ENCODE measurements around the gene ATCAY. TPM values are rescaled to one million over a fixed set of nuclear protein-coding genes. Genes with fewer than 3 reads are reported as not detected.

The ATCAY gene
- total RNA-seq, 1 donor from 2014 or later: 0.98 TPM

- Histone ChIP-seq H3K4me1 (no peaks in the 10 kb centered on the region), H3K27ac (no peak overlapping the region), H3K36me3 (no peaks in the 10 kb centered on the region), H3K4me3 (no peak overlapping the region), H3K9me3 (peaks cover 8% of the 10 kb centered on the region), H3K27me3 (no peaks in the 10 kb centered on the region)
- intact Hi-C loops (cut with DNase I): no loop called here
- TF ChIP-seq POLR2A (IDR thresholded peaks at IDR 0.05): no peak
- TF ChIP-seq CTCF (IDR thresholded peaks at IDR 0.05): no peak
- no peak for TF ChIP-seq POLR2AphosphoS5 (IDR thresholded peaks at IDR 0.05; ENCODE audit: insufficient read depth in 1 of 2, low read depth in 1 of 2)
- no peak for DNase-seq (ENCODE audit: extremely low spot score in 2 of 2)
Measured at GRCh38 chr19:3855320-3855719, 25.2 kb upstream of the ATCAY start.

- Histone ChIP-seq H3K4me3 (no peak overlapping the region), H3K27ac (no peak overlapping the region), H3K27me3 (no peaks in the 10 kb centered on the region), H3K4me1 (no peaks in the 10 kb centered on the region), H3K36me3 (no peaks in the 10 kb centered on the region), H3K9me3 (no peaks in the 10 kb centered on the region)
- intact Hi-C loops (cut with DNase I): no loop called here
- DNase-seq (ENCODE audit: extremely low spot score in 2 of 2): no peak
- TF ChIP-seq CTCF (IDR thresholded peaks at IDR 0.05) (no peak), POLR2A (IDR thresholded peaks at IDR 0.05) (no peak), POLR2AphosphoS5 (IDR thresholded peaks at IDR 0.05; ENCODE audit: insufficient read depth in 1 of 2, low read depth in 1 of 2) (no peak)
Measured at GRCh38 chr19:3857449-3858003, 23.0 kb upstream of the ATCAY start.

- DNase-seq (ENCODE audit: extremely low spot score in 2 of 2): no peak
- no peak overlapping the region for H3K4me3 ChIP-seq
- no peak overlapping the region for H3K27ac ChIP-seq
- H3K36me3 ChIP-seq: no peaks in the 10 kb centered on the region
- TF ChIP-seq CTCF (IDR thresholded peaks at IDR 0.05) (no peak), POLR2AphosphoS5 (IDR thresholded peaks at IDR 0.05; ENCODE audit: insufficient read depth in 1 of 2, low read depth in 1 of 2) (no peak), POLR2A (IDR thresholded peaks at IDR 0.05) (no peak)
- intact Hi-C loops (cut with DNase I): no loop called here
- no peaks in the 10 kb centered on the region for H3K27me3 ChIP-seq
- H3K4me1 ChIP-seq: no peaks in the 10 kb centered on the region
- H3K9me3 ChIP-seq: no peaks in the 10 kb centered on the region
Measured at GRCh38 chr19:3860499-3860898, 20.0 kb upstream of the ATCAY start.

GRCh38 chr19:3862826-3863500 is 17.5 kb upstream of the ATCAY start:
- intact Hi-C loops (cut with DNase I): no loop called here
- TF ChIP-seq POLR2AphosphoS5 (IDR thresholded peaks at IDR 0.05; ENCODE audit: insufficient read depth in 1 of 2, low read depth in 1 of 2) (no peak), CTCF (IDR thresholded peaks at IDR 0.05) (no peak), POLR2A (IDR thresholded peaks at IDR 0.05) (no peak)
- H3K9me3 ChIP-seq: no peaks in the 10 kb centered on the region
- no peak overlapping the region for H3K27ac ChIP-seq
- no peaks in the 10 kb centered on the region for H3K36me3 ChIP-seq
- no peaks in the 10 kb centered on the region for H3K4me1 ChIP-seq
- no peak for DNase-seq (ENCODE audit: extremely low spot score in 2 of 2)
- H3K4me3 ChIP-seq: no peak overlapping the region
- no peaks in the 10 kb centered on the region for H3K27me3 ChIP-seq

GRCh38 chr19:3863648-3864047 is 16.8 kb upstream of the ATCAY start:
- Histone ChIP-seq H3K36me3 (no peaks in the 10 kb centered on the region), H3K27ac (no peak overlapping the region), H3K27me3 (peaks cover 4% of the 10 kb centered on the region), H3K9me3 (no peaks in the 10 kb centered on the region), H3K4me3 (no peak overlapping the region), H3K4me1 (peaks cover 2% of the 10 kb centered on the region)
- intact Hi-C loops (cut with DNase I): no loop called here
- DNase-seq (ENCODE audit: extremely low spot score in 2 of 2): no peak
- TF ChIP-seq POLR2A (IDR thresholded peaks at IDR 0.05): no peak
- no peak for TF ChIP-seq CTCF (IDR thresholded peaks at IDR 0.05)
- no peak for TF ChIP-seq POLR2AphosphoS5 (IDR thresholded peaks at IDR 0.05; ENCODE audit: insufficient read depth in 1 of 2, low read depth in 1 of 2)
